Upper lobe of right lung (tissue), 1 donor: ENCODE data around the gene CADPS. TPM values are rescaled to one million over a fixed set of nuclear protein-coding genes. Genes with fewer than 3 reads are reported as not detected.

Experiments used
- ATAC-seq: fragments of 200-7000 bp; cut with Tn5 transposase; one replicate; pipeline ENCODE4 v1.9.1; 2020; ENCODE audit warnings: mild to moderate bottlenecking, moderate library complexity
- DNase-seq: peaks from one replicate; pipeline ENCODE4 v3.0.0-alpha.2; 2020
- H3K27ac ChIP-seq: fragments of 200-600 bp; one replicate; pipeline ENCODE4 v1.8.0; 2022
- H3K27me3 ChIP-seq: fragments of 200-600 bp; one replicate; pipeline ENCODE4 v1.8.0; 2022; ENCODE audit warnings: mild to moderate bottlenecking
- H3K36me3 ChIP-seq: fragments of 200-600 bp; one replicate; pipeline ENCODE4 v1.8.0; 2022
- H3K4me1 ChIP-seq: fragments of 200-600 bp; one replicate; pipeline ENCODE4 v1.8.0; 2022
- H3K4me3 ChIP-seq: fragments of 200-600 bp; one replicate; pipeline ENCODE4 v1.8.0; 2022; ENCODE audit warnings: mild to moderate bottlenecking
- H3K9me3 ChIP-seq: fragments of 200-600 bp; one replicate; pipeline ENCODE4 v1.8.0; 2022
- intact Hi-C: fragments of 100-400 bp; cut with DNase I; formaldehyde crosslinking; loops from one replicate; pipeline ENCODE4 v1.11.0; 2022
- total RNA-seq: library from RNA; stranded (reverse); fragmentation: NEBNext Ultra II Directional; extraction: Animal tissue kit (Norgen Biotek cat#: 25700); gene quantifications from one replicate; pipeline ENCODE4 v1.2.1, GENCODE V29; 2021
- TF ChIP-seq, protein P1 (sequence below): fragments of 200-600 bp; IDR thresholded peaks from one replicate; pipeline ENCODE4 v1.8.0; 2022; ENCODE audit warnings: antibody characterized with exemption
- donor health status: DM: no; HTN: yes; CAD: no; lungs with severe emphysema.

CADPS gene
- total RNA-seq, 1 donor from 2014 or later = 1.1 TPM

DNA sequence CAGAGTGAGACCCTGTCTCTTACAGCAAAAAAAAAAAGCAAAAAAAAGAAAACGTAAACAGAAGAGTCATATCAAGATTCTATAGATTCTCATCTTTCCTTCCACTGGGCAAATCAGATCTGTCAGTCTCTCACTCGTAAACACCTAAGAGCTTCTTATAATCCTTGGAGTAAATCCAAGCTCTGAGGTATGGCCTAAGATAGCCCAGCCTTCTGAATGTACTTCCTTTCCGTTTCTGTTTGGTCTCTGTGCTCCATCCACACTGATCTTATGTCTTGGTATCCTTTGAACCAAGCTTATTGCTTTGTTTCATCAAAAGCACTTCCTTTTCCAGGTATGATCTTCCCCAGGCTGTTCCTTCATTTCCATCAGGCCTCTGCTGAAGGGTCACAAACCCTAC lies 137.8 kb downstream of the CADPS start:
- no peaks in the 10 kb centered on the region for H3K9me3 ChIP-seq
- TF ChIP-seq, protein P1, sequence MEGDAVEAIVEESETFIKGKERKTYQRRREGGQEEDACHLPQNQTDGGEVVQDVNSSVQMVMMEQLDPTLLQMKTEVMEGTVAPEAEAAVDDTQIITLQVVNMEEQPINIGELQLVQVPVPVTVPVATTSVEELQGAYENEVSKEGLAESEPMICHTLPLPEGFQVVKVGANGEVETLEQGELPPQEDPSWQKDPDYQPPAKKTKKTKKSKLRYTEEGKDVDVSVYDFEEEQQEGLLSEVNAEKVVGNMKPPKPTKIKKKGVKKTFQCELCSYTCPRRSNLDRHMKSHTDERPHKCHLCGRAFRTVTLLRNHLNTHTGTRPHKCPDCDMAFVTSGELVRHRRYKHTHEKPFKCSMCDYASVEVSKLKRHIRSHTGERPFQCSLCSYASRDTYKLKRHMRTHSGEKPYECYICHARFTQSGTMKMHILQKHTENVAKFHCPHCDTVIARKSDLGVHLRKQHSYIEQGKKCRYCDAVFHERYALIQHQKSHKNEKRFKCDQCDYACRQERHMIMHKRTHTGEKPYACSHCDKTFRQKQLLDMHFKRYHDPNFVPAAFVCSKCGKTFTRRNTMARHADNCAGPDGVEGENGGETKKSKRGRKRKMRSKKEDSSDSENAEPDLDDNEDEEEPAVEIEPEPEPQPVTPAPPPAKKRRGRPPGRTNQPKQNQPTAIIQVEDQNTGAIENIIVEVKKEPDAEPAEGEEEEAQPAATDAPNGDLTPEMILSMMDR = no peak
- H3K27ac ChIP-seq = no peak overlapping the region
- H3K4me3 ChIP-seq = no peak overlapping the region
- no peaks in the 10 kb centered on the region for H3K36me3 ChIP-seq
- no peaks in the 10 kb centered on the region for H3K4me1 ChIP-seq
- DNase-seq (no peak), ATAC-seq (no peak)
- H3K27me3 ChIP-seq = no peaks in the 10 kb centered on the region
- intact Hi-C loops = no loop called here

DNA sequence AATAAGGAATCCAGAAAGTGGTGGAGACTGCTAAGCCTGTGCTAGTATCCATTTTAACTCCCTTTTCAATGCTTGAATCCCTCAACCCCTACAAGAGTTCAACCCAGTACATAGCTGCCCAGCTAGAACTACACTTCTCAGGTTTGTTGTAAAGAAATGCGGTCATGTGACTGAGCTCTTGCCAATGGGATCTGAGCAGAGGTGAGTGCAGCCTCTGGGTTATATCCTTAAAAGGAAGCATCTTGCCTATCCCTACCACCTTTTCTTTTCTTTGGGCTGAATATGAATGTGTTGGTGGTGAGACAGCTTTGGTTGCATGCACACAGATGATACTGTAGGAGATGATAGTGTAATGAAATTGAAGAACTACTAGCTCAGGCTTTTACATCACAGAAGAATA lies 139.7 kb downstream of the CADPS start:
- H3K4me3 ChIP-seq = no peak overlapping the region
- no peaks in the 10 kb centered on the region for H3K27me3 ChIP-seq
- no peak for ATAC-seq
- H3K36me3 ChIP-seq = no peaks in the 10 kb centered on the region
- no peaks in the 10 kb centered on the region for H3K4me1 ChIP-seq
- H3K9me3 ChIP-seq = no peaks in the 10 kb centered on the region
- TF ChIP-seq, protein P1 = no peak
- no peak overlapping the region for H3K27ac ChIP-seq
- DNase-seq = no peak
- intact Hi-C loops = no loop called here

DNA sequence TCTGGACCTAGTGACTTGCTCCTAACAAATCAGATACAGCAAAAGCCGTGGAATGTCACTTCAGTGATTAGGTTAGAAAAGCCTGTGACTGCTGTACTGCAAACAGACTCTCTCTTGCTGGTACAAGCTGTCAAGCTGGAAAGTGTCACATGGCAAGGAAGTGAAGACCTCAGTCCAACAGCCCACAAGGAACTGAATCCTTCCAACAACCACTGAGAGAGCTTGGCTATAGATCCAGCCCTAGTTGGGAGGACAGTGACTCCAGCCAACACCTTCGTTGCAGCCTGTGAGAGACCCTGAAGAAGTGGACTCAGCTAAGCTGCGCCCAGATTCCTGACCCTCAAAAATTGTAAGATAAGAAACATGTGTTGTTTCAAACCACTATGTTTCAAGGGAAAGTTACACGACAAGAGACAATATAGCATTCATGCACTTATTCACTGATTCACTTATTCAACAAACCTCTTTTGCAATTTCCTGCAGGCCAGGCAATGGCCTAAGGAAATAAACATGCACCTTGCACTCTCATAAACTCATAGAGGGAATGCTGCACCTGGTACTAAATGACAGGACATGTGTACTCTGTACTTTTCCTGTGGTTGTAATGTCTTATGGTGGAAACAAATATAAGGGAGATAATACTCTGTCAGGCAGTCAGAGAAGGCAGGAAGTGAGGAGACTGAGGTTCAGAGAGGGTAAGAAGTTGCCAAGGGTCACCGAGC lies 142.9 kb downstream of the CADPS start:
- Histone ChIP-seq H3K9me3 (no peaks in the 10 kb centered on the region), H3K36me3 (no peaks in the 10 kb centered on the region), H3K27me3 (no peaks in the 10 kb centered on the region), H3K4me1 (no peaks in the 10 kb centered on the region), H3K27ac (no peak overlapping the region), H3K4me3 (no peak overlapping the region)
- intact Hi-C loops = no loop called here
- no peak for DNase-seq
- TF ChIP-seq, protein P1 = no peak
- no peak for ATAC-seq

DNA sequence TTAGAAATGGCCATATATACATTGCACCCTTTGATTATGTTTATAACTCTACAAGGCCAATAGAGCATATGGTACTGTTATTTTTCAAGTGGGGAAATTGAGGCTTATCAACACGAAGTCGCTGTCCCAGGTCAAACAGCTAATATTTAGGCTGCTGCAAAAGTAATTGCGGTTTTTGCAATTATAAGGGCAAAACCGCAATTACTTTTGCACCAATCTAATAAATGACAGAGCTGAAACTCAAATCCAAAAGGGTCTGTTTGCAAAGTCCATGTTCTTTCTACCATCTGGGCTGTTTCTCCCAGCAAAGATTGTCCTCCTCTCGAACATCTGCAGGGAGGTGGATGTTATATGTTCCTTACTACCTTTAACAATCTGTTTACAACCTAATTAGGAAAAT lies 147.2 kb downstream of the CADPS start:
- Histone ChIP-seq H3K27me3 (no peaks in the 10 kb centered on the region), H3K4me3 (no peak overlapping the region), H3K36me3 (no peaks in the 10 kb centered on the region), H3K4me1 (no peaks in the 10 kb centered on the region), H3K27ac (no peak overlapping the region), H3K9me3 (no peaks in the 10 kb centered on the region)
- TF ChIP-seq, protein P1 = no peak
- no peak for ATAC-seq
- no peak for DNase-seq
- intact Hi-C loops = no loop called here

DNA sequence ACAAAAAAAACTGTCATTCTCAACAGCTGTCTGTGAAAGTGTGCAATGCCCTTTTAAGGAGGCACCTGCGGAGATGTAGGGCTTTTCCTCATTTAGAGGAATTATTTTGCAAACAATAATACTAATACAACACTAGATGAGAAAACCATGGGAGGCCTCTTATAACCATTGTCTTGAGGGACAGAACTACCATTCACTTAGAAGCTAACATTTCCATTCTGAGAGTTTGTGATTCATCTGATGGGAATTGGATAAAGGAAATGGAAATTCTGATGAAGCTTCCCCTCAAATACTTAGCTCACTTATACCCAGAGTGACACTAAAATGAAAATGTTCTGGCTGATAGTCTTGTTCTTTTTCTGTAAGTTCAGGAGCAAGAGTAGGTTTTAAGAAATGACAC lies 147.7 kb downstream of the CADPS start:
- Histone ChIP-seq H3K27me3 (no peaks in the 10 kb centered on the region), H3K4me3 (no peak overlapping the region), H3K9me3 (no peaks in the 10 kb centered on the region), H3K27ac (no peak overlapping the region), H3K36me3 (no peaks in the 10 kb centered on the region), H3K4me1 (no peaks in the 10 kb centered on the region)
- DNase-seq (no peak), ATAC-seq (no peak)
- intact Hi-C loops = no loop called here
- TF ChIP-seq, protein P1 = no peak

DNA sequence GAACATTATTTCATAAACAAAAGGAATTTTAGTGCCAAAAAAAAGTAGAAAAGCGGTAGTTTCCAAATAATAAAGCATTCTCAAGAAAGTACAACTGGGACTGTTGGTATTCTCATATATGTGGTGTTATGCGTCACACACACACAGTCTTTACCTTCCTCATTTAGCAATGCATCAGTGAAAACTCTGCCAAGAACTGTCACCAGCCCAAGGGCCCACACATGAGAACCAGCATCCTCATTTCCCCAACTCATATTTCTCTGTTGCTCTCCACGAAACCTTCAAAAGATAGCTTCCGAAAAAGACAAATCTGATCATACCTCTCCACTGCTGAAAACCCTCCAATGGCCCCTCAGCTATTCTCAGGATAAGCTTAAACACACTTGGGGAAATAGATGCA lies 150.7 kb downstream of the CADPS start:
- ATAC-seq (no peak), DNase-seq (no peak)
- H3K36me3 ChIP-seq = no peaks in the 10 kb centered on the region
- H3K9me3 ChIP-seq = no peaks in the 10 kb centered on the region
- H3K4me1 ChIP-seq = no peaks in the 10 kb centered on the region
- H3K4me3 ChIP-seq = no peak overlapping the region
- TF ChIP-seq, protein P1 = no peak
- no peaks in the 10 kb centered on the region for H3K27me3 ChIP-seq
- H3K27ac ChIP-seq = no peak overlapping the region
- intact Hi-C loops = no loop called here
